HG02623 (cell line): ENCODE data around the gene ZNF607.
A peak's percentile ranks its signal among the peaks of the same experiment; 100 is the strongest.
"Not testable (repeated sequence)": the region's sequence is repeated elsewhere in the genome, so short reads cannot be mapped to it uniquely, and the experiment has no call there.

Experiments used
- ATAC-seq: cut with Tn5 transposase; IDR thresholded peaks from one replicate; pipeline ENCODE4 v1.9.1; 2021; ENCODE audit warnings: moderate library complexity; ENCODE audit not compliant: unreplicated experiment

Gene ZNF607

DNA sequence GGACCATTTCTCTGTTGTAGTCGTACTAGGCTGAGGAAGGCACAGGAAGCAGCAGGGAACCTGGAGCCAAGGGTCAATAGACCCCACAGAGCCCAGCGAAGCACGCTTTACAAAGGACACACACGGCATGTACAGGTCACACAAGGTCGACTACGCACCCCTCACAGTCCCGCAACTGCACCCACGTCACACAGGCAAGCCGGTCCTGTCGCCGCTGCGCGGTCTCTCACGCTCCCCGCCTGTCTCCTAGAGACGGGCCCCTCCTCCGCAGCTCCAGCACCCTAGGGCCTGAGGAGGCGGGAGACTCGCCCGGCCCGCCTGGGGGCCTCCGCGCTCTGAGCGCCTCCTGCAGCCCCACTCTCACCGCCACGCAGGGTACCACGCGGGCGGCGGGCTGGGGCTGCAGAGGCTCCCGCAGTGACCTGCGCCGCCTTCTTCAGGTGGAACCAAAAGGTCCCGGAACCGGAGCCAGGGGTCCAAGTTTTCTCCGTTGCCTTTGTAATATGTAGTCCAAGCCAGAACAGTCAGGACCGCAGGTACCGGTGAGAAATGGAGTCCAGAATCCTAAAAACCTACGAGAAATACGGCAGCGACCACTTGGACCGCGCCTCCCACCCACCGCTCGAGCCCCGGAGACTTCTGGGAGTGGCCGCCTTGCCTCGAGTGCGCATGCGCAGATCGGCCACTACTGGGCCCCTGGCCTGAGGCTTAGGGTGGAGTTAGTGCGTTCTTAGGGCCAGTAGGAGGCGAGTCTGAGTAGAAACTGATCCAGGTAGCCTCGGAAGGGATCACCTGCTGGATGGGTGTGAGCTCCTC lies at the start of gene ZNF607:
TSS of gene ZNF607 (minus strand) at position 651 of the 816 bp plus-strand sequence. CDS start 8,143 bp downstream, outside the sequence.
- ATAC-seq: peak; percentile 85

DNA sequence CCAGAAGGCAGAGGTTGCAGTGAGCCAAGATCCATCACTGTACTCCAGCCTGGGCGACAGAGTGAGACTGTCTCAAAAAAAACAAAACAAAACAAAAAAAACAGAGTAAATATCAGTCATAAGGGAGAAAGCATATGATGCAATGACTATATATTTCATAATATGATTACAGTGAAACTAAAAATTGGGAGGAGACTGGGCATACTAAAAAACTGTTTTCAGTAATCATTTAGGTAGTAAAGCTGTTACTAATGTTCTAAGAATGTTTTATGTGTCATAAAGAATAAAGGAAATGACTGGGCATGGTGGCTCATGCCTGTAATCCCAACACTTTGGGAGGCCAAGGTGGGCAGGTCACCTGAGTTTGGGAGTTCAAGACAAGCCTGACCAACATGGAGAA lies 43.9 kb upstream of the ZNF607 start:
- ATAC-seq: no peak

GRCh38 chr19:37757683-37758082 lies 38.1 kb upstream of the ZNF607 start:
- not testable (repeated sequence) for ATAC-seq

DNA sequence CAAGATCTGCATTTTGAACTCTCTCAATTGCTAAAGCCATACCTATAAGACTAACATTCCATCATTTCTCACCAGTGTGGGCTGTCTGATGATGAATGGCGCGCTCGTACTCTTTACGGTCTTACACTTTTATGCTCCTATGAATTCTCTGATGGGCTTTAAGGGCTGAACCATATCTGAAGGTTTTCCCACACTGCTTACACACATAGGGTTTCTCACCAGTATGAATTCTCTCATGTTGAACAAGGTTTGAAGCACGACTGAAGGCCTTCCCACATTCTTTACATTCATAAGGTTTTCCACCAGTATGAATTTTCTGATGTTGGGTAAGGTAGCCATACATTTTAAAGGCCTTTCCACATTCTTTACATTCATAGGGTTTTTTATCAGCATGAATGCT lies 18.8 kb upstream of the ZNF607 start:
- no peak for ATAC-seq

- no peak for ATAC-seq
Measured at GRCh38 chr19:37725181-37725580, 5.6 kb upstream of the ZNF607 start.

DNA sequence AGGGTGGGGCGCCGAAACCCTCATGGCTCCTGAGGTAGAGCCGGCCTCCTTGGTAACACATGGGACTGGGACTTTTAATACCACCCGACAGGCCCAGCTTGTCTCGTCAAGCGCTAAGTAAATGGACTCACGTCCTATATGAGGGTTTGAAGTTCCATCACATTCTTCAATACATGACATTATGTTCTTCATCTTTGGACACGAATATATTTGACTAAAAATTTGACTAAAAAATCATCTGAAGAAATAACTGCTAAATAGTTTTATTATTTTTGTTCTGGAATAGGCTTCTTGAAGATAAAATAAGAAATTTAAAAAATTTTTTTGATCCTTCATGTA lies 335 bp upstream of the ZNF607 start:
- ATAC-seq: no peak

- ATAC-seq: no peak
Measured at GRCh38 chr19:37718304-37718703, 1.3 kb downstream of the ZNF607 start.

GRCh38 chr19:37716140-37716539 lies 3.4 kb downstream of the ZNF607 start:
- ATAC-seq: no peak

DNA sequence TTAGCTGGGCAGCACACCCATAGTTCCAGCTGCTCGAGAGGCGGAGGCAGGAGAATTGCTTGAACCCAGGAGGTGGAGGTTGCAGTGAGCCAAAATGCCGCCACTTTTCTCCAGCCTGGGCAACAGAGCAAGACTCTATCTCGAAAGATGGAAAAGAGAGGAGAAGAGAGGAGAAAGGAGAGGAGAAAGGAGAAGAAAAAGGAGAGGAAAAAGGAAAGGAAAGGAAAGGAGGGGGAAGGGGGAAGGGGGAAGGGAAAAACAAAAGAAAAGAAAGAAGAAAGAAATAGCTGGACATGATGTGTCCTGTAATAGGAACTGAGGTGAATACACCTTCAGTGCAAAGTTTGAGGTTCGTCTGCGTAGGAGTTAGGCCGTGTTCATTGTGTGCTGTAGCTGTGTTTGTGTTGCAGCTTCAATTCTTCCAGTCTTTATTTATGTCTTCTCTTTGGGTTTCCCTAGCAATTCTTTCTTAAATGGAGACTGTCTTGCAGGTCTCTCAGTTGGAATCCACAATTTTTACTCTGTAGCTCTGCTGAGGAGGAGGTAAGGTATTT lies 13.4 kb downstream of the ZNF607 start:
- no peak for ATAC-seq

DNA sequence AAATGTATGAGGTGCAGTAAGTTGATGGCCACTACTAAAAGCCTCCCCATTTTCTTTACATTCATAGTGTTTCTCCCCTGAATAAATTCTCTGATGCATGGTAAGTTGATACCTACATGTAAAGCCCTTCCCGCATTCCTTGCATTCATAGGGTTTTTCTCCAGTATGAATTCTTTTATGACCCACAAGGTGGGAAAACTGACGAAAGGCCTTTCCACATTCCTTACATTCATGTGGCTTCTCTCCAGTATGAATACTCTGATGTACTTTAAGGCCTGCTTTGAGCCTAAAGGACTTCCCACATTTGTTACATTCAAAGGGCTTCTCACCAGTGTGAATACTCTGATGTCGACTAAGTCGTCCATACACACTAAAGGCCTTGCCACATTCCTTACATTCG lies 20.5 kb downstream of the ZNF607 start:
- ATAC-seq: no peak

DNA sequence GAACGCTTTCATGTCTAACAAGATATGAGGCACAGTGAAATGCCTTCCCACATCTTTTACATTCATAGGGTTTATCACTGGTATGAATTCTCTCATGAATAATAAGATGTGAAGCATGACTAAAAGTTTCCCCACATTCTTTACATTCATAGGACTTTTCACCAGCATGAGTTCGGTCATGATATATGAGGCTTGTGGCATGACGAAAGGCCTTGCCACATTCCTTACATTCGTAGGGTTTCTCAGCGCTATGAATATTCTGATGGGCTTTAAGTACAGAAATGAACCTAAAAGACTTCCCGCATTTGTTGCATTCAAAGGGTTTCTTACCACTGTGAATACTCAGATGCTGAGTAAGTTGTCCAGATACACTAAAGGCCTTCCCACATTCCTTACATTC lies 21.3 kb downstream of the ZNF607 start:
- ATAC-seq: no peak

DNA sequence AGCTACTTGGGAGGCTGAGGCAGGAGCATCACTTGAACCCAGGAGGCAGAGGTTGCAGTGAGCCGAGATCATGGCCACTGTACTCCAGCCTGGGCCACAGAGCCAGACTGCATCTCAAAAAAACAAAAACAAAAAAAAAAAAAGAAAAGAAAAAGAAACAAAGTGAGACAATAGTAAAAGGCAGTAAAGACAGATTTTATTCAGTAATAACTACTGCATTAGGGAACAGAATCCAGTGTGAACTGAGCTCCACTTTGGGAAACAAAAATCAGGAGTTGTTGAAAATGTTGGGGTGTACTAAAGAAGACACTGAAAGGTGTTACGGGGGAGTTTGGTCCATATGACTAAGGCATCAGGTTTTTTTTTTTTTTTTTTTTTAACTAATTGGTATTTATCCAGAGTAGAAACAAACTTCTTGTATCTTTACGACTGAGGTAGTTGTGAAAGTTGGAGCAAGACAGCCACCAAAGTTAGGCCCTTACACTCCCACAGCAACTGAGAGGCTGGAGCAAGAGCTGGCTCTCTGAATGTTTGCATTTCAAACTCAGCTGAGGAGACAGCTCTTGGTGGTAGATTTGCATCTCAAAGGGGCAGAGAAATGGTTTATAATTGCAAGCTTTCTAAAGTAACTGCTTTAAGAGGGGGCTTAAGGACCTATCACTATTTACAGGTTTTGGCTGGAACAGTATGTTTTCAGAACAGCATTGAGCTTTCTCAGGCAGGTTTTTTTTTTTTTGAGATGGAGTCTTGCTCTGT lies 24.2 kb downstream of the ZNF607 start:
- no peak for ATAC-seq

GRCh38 chr19:37692956-37693620 lies 26.5 kb downstream of the ZNF607 start:
- ATAC-seq: no peak

DNA sequence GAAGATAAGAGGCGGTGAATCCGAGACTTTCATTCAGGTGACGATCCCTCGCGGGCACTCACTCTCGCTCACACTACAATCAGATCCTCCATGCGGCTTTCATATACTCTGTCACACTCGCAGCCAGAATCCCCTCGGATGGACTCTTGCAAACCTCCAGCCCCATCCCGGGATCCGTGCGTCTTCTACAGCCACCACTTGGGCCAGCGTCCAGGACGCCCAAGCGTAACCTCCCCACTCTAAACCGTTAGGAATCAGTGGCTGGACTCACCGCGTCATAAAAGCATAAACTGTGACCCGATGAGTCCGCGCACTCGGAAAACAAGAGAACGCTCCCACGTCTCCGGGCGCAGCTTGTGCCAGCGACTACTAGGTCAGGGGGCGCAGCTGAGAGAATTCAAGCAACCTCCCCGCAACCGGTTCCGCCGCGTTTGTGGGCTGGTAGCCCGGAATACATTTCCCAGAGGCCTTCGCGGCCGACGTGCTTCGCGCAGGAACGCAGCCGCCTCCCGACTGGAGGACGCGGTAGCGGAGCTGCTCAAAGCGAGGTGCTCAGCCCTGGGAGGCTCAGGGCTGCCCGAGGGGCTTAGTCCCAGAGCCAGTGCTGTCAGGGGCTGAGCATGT lies 27.6 kb downstream of the ZNF607 start:
- ATAC-seq: no peak

GRCh38 chr19:37683520-37683919 lies 36.0 kb downstream of the ZNF607 start:
- ATAC-seq: no peak

- ATAC-seq: no peak
Measured at GRCh38 chr19:37669450-37669914, 50.1 kb downstream of the ZNF607 start.

- not testable (repeated sequence) for ATAC-seq
Measured at GRCh38 chr19:37657157-37657556, 62.4 kb downstream of the ZNF607 start.

- ATAC-seq: peak; percentile 58
Measured at GRCh38 chr19:37655689-37656371, 63.7 kb downstream of the ZNF607 start.

GRCh38 chr19:37655301-37655688 lies 64.3 kb downstream of the ZNF607 start, which contains the start of gene ZFP30:
ZFP30 (minus strand) TSS chr19:37655465; CDS start chr19:37647822, 7,643 bp downstream.
- ATAC-seq: peak; percentile 59

- peak; percentile 29 for ATAC-seq
Measured at GRCh38 chr19:37654629-37655300, 64.8 kb downstream of the ZNF607 start.
